Activated CD8-positive, alpha-beta memory T cell treated with anti-CD3 and anti-CD28 coated beads, Interleukin-2, amount 50 U/mL, for 24 hours (primary cell): ENCODE measurements around the gene KRI1.

Experiments
- DNase-seq: peaks from one replicate; pipeline ENCODE4 v3.0.0-alpha.2; 2020; ENCODE audit errors: extremely low read depth

The KRI1 gene

GRCh38 chr19:10518444-10519361, 47.1 kb downstream of the KRI1 start:
- DNase-seq: no peak

DNA sequence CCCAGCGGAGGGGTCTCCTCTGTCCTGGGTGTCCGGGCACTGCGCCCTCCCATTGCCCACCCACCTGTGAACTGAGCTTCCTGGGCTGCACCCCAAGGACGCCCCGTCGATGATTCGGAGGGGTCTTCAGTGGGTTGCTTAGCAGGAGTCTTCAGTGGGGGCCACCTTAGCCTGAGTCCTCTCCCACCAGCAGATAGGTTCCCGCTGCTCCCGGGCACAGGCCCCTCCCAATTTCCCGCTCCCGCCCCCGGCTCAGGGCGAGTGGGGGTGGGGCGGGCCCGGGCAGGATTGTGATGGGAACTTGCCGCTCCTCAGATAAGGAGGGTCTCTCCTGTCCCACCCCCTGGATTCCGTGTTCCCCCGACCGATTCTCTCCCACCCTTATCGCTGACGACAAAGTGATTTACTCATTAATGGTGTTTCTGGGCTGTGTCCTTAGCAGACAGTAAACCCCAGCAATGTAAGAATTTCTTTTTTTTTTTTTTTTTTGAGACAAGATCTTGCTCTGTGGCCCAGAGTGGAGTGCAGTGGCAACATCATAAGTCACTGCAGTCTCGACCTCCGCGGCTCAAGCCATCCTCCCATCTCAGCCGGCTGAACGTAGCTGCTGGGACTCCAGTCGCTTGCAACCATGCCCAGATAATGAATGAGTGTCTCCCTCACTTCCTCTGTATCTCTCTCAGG, 47.9 kb downstream of the KRI1 start:
- DNase-seq: no peak

DNA sequence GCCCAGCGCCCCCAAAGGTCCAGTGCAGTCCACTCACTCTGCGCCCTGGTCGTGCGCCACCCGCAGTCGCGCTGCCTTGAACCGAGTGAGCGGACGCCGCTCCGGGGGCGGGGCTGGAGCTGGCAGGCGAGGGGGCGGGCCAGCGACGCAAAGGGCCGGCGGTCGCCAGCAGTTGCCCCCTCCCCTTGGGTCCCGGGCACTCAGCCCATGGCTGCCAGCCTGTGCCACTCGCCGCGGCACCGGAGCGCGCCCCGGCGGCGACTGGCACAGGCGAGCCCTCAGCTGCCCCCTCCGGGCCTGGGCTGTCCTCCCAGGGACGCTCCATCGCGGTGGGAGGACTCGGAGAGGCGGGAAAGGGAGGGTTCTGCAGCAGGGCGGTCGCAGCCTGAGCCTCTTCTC, 48.5 kb downstream of the KRI1 start, which contains the start of gene S1PR5:
S1PR5 (minus strand) TSS at position 87 of the 399 bp plus-strand sequence. CDS start 2,436 bp downstream, outside the sequence.
- DNase-seq: no peak

GRCh38 chr19:10516671-10517286, 49.0 kb downstream of the KRI1 start:
- no peak for DNase-seq

DNA sequence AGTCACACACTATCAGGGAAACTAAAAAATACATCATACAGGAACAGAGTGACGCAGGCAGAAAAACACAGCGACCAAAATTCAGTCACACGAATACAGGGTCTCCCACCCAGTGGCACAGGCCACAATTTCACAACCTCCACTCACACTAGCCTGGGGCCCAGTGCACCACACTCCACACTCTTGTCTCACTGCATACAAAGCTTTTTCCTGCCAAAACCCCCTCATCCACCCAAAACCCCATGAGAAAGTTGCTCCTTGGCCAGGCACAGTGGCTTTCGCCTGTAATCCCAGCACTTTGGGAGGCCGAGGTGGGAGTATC, 49.8 kb downstream of the KRI1 start:
- no peak for DNase-seq

GRCh38 chr19:10514211-10515145, 51.3 kb downstream of the KRI1 start:
- no peak for DNase-seq

DNA sequence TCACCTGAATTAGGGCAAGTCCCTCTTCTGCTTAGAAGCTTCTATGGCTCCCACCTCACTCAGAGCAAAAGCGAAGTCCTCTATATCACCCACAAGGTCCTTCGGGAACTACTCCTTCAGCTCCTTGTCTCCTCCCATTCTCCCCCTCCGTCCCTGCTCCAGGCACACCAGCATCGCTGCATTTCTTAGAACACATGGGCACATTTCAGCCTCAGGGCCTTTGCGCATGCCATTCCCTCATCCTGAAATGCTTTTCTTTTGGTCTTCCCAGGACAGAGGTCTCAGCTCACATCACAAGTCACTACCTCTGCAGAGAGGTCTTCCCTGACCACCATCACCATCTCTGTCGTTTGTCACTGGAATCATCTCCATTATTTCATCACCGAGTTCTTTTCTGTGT, 52.6 kb downstream of the KRI1 start:
- DNase-seq: no peak

- DNase-seq: no peak
These were observed 55.5 kb downstream of the KRI1 start for GRCh38 chr19:10510301-10510802.

GRCh38 chr19:10508707-10509106, 57.1 kb downstream of the KRI1 start:
- no peak for DNase-seq

DNA sequence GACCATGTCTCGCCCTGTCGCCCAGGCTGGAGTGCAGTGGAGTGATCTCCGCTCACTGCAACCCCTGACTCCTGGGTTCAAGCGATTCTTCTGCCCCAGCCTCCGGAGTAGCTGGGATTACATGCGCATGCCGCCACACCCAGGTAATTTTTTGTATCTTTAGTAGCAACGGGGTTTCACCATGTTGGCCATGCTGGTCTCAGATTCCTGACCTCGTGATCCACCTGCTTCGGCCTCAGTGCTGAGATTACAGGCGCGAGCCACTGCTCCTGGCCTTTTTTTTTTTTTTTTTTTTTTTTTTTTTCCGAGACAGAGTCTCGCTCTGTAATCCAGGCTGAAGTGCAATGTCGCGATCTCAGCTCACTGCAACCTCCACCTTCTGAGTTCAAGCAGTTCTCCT, 57.8 kb downstream of the KRI1 start:
- DNase-seq: no peak

- peak; percentile 63 for DNase-seq
These were observed 60.1 kb downstream of the KRI1 start for GRCh38 chr19:10505583-10506229.
